Loucy (cell line): ENCODE results near the gene RIMBP2.

Experiments
- CTCF ChIP-seq: fragments of 200-600 bp; sonication (generic); conservative IDR thresholded peaks from 2 replicates; pipeline ENCODE4 v1.5.1; 2014; ENCODE audit warnings: mild to moderate bottlenecking, antibody characterized with exemption, low read length
- EZH2phosphoT487 ChIP-seq: fragments of 200-600 bp; IDR thresholded peaks from 2 replicates; pipeline ENCODE4 v1.6.1; 2018; ENCODE audit warnings: antibody characterized with exemption, mild to moderate bottlenecking, moderate library complexity, borderline replicate concordance

GRCh38 chr12:130698106-130698505, 18.0 kb downstream of the RIMBP2 start:
- TF ChIP-seq CTCF (no peak), EZH2phosphoT487 (no peak)
